ENCODE measurements around the gene MAPK8IP2.

MAPK8IP2 gene

DNA sequence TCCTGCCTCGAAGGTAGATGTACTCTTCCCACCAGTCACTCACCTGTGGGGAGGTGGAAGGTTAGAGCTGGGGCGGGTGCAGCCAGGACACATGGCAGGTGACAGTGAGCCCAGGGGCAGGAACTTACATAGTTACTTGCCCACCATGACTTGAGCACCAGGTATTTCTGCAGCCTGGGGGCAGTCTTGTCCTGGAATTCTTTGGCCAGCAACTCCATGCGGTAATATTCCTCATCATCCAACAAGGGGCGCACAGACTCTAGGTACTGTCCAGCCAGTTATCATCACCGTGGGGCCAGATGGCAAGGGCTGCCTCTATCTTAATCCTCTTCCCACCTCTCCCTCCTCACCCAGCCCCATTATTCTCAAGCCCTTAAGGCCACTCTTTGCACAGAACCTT is 24.5 kb upstream of the MAPK8IP2 start:
- DNase-seq, result peak; percentile 49

DNA sequence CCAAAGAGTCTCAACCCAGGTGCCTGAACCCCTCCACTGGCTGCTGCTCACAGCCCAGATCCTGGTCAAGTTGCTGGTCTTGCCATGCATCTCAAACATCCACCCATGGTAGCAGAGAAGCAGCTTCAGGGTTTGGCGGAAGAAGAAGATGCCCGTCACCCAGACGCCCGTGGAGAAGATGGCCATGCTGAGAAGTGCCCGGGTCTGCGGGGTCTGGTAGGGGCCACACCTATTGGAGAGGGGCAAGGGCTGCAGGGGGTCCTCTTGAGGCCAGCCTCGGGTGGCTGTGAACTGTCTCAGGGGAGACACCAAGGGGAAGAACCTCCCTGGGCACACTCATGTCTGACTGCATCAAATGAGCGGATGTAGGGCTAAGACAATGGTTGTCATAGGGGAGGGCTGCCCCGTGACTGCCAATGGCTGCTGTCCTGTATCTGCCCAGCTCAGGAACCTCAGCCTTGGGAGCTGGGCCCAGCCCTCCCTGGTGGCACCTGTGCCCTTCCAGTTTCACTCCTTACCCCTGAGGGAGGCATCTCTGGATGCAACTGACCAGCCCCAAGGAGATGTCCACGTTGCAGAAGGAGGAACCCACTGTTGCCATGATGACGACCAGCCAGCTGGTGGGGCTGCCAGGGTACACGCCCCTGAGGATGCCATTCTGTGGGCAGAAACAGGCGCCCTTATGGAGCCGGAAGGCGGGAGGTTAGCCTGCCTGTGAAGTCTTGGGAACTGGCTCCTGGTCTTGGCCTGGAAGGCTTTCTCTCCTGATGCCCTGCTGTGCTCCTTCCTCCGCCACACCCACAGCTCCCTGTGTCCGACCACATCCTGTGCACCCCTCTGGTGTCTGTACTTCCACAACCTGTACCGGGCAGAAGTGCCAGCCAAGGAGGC is 23.5 kb upstream of the MAPK8IP2 start:
- no peak for DNase-seq

DNA sequence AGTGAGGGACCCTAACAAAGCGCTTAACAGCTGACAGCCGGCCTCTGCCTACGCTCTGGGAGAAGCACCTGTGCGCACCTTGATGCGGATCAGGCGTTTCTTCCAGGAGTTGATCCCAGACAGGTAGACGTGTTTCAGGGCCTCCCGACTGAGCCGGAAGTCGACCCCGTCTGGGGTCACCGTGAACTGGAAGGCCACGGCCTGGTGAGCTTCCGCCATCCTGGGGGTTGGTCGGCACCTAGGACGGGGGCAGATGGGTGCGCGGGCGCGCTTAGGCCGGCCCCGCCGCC is 23.0 kb upstream of the MAPK8IP2 start:
- no peak for DNase-seq

DNA sequence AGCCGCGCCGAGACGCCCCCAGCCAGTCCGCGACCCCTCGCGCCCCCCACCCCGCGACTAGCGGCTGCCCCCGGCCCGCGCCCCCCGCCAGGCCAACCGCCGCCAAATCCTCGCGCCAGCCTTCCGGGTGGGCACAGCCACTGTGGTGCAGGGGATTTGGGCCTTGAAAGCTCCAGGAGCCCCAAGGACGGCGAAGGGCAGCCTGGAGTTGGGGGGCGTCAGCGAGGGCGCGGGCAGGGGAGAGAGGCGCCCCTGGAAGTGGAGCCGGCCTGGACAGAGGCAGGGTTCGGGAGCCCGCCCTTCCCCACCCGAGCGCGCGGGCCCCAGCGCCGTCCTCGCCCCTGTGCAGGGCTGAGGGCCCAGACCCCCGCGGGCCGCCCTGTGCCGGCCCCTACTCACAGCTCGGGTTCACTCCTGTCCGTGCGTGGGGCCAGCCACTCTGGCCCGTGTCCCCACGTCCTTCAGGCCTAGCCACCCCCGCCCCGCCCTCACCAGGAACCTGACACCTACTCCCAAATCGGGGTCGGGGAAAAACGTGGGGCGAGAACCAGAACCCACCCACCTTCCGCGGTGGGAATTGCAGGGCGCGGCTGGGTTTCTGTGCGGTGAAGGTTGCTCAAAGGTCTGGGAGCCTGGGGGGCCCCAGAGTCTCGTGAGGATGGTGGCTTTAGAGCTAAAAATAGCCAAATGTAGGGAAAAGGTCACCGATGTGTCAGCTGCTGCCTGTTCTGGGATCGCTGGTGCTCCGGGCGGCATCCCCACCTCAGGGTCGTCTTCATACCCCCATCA is 22.4 kb upstream of the MAPK8IP2 start, which contains the start of gene CPT1B:
CPT1B (minus strand) TSS at position 441 of the 789 bp plus-strand sequence. CDS start 512 bp downstream, outside the sequence.
- DNase-seq, result no peak

DNA sequence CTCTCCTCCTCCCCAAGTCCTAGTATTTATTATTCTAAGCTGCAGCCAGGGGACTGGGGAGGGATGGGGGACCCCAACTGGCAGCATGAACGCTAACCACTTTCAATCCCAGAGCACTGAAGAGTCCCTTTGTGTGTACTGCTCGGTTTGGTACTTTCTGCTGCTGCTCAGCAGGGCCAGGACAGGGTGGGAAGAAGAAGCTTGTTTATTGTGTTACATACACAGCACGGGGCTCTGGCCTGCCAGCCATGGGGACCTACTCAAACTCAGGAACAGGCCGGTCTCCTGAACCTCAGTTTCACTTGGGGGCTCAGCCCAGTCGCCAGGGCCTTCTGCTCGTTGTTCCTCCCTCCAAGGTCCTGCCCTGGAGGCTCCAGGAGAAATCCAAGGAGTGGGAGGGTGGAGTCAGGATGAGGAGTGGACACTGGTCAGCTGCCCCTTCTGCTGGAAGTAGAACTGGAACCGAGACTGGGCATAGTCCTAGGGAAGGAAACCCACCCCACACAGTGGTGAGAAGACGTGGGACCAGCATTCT is 21.8 kb upstream of the MAPK8IP2 start:
- DNase-seq, result no peak

DNA sequence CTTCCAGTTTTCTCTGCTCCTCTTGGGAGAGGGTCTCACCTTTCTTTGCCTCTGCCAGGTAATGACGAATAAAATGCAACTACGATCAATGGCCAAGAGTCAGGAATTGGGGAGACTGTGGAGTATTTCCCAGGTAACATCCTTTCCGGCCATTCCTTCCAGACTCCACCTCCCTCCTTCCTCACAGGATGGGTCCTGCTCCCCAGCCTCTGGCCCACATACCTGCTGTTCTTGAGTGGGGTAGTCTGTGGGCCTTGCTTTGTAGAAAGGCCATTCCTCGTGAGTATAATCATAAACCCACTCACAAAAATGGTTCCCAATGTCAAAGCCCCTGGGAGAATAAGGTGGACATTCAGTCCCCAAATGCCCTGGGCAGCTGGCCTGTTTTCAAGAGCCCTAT is 20.8 kb upstream of the MAPK8IP2 start:
- no peak for DNase-seq

DNA sequence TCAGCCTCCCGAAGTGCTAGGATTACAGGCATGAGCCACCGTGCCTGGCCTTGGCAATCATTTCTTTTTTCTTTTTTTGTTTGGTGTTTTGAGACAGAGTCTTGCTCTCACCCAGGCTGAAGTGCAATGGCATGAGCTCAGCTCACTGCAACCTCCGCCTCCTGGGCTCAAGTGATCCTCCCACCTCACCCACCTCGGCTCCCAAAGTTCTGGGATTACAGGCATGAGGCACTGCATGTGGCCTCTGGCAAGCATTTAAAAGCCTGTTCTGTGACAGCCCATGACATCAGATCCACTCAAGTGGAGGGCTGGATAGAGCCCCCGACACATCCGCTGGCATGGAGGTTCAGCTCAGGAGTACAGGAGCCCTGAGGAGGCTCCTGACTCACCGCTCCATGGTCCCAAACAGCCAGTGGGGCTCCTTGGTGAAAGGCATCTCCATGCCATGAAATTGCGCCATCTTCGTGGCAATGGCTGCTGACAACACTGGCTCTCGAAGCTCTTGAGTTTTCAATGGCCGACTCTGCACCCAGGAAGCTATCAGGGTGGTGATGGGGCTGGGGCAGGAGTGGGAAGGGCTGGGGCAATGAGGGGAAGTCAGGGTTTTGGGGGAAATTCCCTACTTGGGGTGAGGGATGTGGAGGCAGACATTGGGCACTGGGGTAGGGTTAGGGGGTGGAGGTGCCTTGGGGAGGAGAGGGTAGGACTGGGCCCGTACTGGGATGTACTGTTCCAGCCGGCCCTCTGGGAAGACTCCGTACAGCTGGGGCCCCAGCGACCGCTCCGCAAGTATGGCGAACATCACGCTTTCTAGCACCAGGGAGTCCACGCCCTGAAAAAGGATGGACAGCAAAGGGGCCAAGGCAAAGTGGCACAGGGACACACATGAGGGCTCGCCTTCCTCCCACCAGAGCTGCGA is 19.3 kb upstream of the MAPK8IP2 start:
- DNase-seq, result no peak

DNA sequence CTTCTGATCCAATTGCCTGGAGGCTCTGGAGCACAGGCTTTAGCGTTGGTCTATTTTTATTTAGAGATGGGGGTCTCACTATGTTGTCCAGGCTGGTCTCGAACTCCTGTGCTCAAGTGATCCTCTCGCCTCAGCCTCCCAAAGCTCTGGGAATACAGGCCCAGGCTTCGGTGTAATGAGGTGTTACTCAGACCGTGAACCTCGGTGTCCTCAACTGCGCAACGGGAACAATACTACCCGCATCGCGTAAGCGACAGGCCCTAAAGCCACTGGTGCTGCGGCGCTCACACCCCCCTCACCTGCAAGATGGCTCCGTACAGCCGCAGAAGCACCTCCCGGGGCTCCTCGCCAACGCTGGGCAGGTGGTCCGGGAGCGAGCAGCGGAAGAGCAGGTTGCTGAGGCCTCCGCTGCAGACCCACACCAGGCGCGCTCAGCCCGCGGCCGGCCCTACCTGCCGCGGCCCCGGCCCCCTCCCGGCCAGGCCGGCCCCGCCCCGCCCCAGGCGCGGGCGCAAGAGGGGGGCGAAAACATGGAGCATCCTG is 18.6 kb upstream of the MAPK8IP2 start:
- no peak for DNase-seq

DNA sequence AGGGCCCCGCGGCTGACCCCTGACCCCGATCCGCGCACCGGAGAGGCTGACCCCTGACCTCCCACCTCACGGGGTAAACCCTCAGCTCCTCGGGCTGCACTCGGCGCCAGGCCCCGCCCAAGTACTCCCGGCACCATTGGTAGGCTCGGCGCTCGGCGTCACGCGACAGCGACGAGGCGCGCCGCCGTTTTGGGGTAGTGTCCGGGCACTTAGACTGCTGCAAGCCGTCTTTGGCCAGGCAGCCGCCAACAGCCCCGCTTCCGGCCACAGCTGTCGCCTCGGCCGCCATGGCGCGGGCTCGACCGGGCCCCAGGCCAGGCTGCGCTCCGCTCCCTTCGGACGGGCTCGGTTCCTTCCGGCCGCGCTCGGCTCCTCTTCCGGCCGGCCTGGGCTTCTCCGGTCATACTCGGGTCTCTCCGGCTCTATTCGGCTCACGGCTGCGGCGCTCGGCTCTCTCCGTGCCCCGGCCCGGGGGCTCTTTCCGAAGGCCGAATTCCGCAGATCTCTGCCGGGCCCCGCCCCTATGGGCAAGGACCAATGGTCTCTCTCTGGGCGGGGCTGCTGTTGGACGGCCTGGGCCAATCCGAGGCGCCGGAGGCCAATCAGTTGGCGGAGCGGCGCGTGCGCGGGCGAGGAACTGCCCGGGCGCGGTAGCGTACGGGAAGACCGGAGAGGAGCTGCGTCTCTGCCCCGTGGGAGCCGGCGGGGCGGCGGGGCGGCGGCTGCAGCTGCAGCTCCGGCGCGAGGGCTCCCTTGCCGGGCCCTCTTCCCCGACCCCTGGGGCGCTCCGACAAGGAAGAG is 17.9 kb upstream of the MAPK8IP2 start, which contains the start of gene CHKB:
CHKB (minus strand) TSS at position 357 of the 801 bp plus-strand sequence; CDS start at position 289, 68 bp downstream.
- peak; percentile 97 for DNase-seq

DNA sequence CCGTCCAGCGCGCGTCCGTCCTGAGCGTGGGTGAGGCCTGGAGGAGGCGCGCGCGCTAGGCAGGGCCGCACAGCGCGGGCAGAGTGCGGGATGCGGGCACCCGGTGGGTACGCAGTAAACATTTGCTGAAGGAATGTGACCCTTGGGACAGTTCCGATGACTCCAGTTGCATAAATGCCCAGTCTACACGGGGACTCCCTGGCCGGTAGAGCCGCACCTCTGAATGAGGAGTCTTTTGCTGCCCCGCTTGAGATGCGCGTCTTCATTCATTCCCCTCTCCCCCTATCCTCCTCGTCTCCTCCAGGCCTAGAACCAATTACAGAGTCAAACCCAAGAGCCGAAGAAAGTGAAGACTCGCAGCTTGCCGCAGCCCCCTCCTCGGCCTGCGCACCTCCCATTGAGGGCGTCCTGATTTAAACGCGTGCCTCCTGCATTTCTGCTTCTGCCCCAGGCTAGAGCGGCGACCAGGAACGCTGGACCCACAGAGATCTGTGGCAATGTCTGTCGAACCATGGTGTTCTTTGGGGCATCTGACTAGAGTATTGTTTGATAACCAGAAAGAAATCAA is 17.2 kb upstream of the MAPK8IP2 start:
- no peak for DNase-seq

DNA sequence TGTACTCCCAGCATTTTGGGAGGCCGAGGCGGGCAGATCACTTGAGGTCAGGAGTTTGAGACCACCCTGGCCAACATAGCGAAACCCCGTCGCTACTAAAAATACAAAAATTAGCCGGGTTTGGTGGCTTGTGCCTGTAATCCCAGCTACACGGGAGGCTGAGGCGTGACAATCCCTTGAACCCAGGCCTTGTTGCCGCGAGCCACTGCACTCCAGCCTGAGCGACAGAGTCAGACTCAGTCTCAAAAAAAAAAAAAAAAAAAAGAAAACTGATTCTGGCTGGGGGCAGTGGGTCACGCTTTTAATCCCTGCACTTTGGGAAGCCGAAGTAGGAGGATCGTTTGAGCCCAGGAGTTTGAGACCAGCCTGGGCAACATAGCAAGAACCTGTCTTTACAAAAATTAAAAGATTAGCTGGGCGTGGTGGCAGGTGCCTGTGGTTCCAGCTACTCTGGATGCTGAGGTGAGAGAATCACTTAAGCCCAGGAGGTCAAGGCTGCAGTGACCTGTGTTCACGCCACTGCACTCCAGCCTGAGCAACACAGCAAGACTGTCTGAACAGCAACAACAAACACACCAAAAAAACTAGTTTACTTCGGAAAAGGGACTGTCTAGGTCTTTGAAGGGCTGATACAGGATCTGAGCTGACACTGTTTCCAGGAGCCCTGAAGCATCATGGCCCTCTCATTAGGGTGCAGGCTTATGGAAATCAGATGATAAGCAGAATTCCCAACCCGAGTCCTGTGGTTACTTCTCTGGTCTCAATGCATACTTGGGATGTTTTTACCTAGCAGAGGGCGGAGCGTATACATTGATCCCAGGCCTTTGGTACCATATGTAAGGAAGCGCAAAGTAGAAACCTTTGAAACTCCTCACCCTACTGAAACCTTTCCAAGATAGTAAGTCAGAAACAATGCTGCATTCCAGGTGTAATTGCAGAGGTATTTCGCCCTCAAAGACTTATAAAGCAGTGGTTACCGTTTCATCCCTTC is 16.2 kb upstream of the MAPK8IP2 start:
- no peak for DNase-seq

DNA sequence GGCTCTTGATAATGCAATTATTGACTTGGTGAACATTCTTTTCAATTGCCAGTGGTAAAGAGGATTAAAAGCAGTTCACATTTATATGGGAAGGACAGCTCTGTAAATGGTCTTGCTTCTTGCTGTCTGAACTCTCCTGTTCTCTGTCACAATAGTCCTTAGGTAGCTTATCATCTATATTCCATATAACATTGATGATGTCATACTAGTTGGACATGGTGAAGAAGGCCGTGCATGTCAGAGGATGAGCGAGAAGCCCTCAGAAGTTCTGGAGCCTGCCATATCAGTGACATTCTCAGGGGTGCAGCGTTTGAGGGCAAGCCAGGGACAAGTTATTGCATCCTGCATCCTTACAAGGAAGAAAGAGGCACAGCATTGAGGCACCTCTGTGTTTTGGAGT is 15.4 kb upstream of the MAPK8IP2 start:
- DNase-seq, result no peak

DNA sequence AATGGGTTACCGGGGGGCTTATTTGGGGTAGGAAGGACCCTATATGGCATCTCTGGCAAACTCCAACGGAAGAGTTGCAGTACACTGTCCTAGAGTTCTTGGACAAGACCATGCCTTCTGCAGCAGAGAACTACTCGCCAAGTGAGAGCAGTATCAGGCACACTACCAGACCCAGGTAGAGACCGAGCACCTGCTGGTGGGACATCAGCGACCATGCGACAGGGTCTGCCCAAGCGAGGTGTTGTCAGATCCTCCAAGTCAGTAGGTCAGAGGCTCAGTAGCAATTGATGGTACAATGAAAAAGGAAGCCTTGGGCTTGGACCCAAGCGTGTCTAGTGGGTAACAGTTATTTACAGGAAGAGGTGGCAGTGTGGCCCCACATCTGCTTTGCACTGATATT is 14.8 kb upstream of the MAPK8IP2 start:
- DNase-seq, result no peak

DNA sequence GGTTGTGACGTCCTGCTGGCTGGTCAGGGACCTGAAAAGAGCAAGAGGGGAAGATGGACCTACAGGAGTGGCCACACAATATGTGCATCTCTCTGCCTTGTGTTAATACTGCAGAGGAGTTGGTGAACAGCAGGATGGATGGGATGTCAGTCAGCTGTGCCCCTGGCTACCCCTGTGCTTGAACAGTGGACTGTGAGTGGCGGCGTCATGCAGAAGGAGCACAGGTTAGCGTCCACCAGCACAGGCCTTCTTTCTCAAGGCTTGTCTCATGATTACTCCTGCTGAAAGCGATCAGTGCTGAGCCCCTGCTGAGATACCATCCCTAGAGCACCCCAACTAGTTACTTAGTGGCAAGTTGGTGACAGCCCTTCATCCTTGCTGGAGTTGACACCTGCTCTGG is 14.2 kb upstream of the MAPK8IP2 start:
- no peak for DNase-seq

DNA sequence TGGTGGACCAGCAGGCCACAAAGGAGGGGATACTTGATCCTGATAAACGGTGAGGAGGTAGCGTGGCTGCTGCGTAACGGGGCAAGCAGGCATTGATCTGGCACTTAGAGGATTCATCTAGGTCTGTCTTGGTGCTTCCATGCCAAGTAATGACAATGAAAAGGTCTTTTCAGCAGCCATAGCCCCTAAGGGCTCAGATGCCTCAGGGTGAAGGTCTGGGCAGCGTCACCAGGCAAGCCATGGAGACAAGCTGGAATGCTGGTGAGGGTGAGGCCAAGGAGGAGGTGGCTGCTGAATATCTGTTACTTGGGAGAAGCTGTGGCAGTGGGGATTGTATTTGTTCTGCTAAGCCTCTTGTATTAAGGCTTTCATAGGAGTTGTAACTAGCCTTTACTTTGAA is 13.2 kb upstream of the MAPK8IP2 start:
- no peak for DNase-seq

DNA sequence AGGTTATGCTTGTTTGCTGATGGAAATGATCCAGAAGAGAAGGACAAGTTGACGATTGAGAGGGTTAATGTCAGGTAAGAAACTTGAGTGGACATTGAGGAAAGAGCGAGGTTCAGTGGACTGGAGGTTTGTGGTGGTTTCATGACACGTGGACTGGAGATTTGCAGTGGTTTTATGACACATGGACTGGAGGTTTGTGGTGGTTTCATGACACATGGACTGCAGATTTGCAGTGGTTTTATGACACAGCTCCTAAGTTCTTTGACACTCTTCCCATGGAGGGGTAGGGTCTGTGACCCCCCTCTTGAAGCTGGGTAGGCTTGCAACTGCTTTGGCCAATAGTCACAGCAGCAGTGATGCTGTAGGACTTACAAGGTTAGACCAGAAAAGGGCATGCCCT is 5.4 kb upstream of the MAPK8IP2 start:
- DNase-seq, result no peak

DNA sequence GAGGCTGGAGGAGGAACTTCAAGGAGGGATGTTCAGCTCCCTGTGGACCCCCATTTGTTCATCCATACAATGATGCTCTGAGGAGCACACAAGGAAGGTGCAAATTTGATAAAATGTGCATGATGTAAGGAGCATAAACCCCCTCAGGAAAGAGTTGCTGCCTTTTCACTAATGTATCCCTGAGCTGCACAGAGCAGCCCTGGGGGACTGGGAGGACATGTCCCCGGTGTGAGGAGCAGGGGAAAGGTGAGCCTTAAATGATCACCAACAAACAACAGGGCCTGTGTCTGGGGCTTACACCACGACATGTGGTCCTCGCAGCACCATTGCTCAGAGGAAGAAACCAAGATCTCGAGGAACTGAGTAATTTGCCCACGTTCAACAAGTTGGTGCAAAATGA is 3.5 kb upstream of the MAPK8IP2 start:
- no peak for DNase-seq

DNA sequence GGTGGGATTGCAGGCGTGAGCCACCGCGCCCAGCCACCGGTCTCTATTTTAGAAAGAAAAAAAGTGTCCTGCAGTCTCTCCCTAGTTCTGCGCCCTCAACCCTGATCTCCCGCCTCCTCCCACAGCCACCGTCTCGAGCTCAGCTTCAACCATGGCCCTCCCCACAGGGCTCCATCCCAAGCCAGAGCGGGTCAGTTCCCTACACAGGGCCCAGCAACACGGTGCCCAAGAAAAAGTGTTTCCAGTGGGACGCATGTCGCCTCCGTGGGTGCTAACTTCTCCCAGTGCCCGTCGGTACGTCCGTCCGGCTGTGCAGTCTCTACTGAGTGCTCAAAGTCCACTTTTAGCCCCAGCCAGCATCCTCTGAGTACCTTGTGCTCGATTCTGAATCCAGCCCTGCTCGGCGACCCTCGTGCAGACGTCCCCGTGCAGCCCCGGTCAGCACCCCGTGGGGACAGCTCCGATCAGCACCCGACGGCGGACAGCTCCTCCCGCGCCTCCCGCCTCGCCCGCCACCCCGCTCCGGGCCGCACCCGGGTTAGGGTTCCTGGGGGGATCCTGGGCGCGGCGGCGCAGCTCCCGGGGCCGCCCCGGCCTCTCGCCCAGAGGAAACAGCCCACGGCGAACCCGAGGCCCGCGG is 657 bp upstream of the MAPK8IP2 start:
- DNase-seq, result peak; percentile 18

DNA sequence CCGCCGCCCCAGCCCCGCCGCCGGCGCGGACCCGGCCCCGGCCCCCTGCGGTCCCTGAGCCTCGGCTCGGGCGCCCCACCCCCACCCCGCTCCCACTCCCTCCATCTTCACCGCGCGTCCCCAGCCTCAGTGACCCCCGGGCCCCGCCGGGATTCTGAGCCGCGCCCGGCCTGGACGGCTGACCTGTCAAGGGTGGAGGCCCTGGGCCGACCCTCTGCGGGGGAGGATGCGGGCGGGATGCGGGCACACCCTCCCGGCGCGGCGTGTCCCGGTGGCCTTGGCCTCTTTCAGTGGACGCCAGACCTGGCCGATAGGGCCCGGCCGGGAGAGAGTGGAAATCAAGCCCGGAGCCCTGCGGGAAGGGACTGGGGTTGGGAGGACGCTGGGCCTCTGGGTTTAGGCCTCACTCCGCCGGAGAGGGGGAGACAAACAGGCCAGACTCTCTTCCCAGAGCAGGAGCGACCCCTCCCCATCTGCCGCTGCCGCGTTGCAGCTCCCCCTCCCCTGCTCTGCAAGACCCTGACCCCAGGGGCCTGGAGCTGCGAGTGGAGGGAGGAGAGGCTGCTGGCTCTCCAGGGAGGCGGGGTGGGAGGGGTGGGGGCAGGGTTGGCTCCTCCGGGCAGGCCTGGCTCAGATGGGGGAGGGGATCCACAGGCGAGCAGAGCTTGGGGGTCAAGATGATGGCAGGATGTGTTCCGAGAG is 525 bp downstream of the MAPK8IP2 start:
- DNase-seq, result no peak

Measured in fibroblast of upper back skin (primary cell).